ENCODE measurements around the gene RUVBL2.

GRCh38 chr19:49061000-49061399 lies 67.3 kb downstream of the RUVBL2 start:
- TF ChIP-seq POLR2A (IDR thresholded peaks at IDR 0.05) (no peak), CTCF (IDR thresholded peaks at IDR 0.05) (no peak)

All from prostate gland (tissue), 2 donors.